Mesenchymal stem cell (in vitro differentiated cells and primary cell): ENCODE results near the gene RNF150.
A peak's percentile ranks its signal among the peaks of the same experiment; 100 is the strongest.

ENCODE experiments used
- DNase-seq: peaks from one replicate; pipeline ENCODE4 v3.0.0-alpha.2; 2013
- H2AFZ ChIP-seq: one replicate; pipeline ENCODE4 v1.6.1; 2013; ENCODE audit warnings: low read depth, mild to moderate bottlenecking, control low read depth, inconsistent platforms, low read length, moderate library complexity
- H2AK5ac ChIP-seq: 2 replicates; pipeline ENCODE4 v1.6.1; 2013; ENCODE audit warnings: low read length, moderate library complexity, mild to moderate bottlenecking, inconsistent platforms; ENCODE audit not compliant: severe bottlenecking
- H2BK120ac ChIP-seq: one replicate; pipeline ENCODE4 v1.6.1; 2013; ENCODE audit warnings: low read depth, mild to moderate bottlenecking, inconsistent platforms, low read length, moderate library complexity
- H2BK12ac ChIP-seq, 2 experiments: one replicate each; pipeline ENCODE4 v1.6.1; 2013; ENCODE audit warnings: inconsistent platforms in 2 of 2, low read length in 2 of 2, mild to moderate bottlenecking in 2 of 2, moderate library complexity in 2 of 2, control low read depth in 1 of 2
- H2BK15ac ChIP-seq: one replicate; pipeline ENCODE4 v1.6.1; 2013; ENCODE audit warnings: mild to moderate bottlenecking, low read depth, inconsistent platforms; ENCODE audit not compliant: poor library complexity, severe bottlenecking
- H2BK5ac ChIP-seq: 2 replicates; pipeline ENCODE4 v1.6.1; 2013; ENCODE audit warnings: low read depth, mild to moderate bottlenecking, low read length, control low read depth, inconsistent platforms; ENCODE audit not compliant: poor library complexity, severe bottlenecking
- H3K14ac ChIP-seq, 2 experiments: one replicate each; pipeline ENCODE4 v1.6.1; 2013; ENCODE audit warnings: inconsistent platforms in 2 of 2, low read length in 2 of 2, control low read depth in 1 of 2, mild to moderate bottlenecking in 1 of 2, moderate library complexity in 1 of 2
- H3K18ac ChIP-seq, 2 experiments: one replicate each; pipeline ENCODE4 v1.6.1; 2013; ENCODE audit warnings: inconsistent platforms in 2 of 2, low read length in 2 of 2, control low read depth in 1 of 2, low read depth in 1 of 2, mild to moderate bottlenecking in 1 of 2
- H3K23ac ChIP-seq, 2 experiments: one replicate each; pipeline ENCODE4 v1.6.1; 2013; ENCODE audit warnings: inconsistent platforms in 2 of 2, low read length in 2 of 2, mild to moderate bottlenecking in 2 of 2, moderate library complexity in 2 of 2, control low read depth in 1 of 2
- H3K27ac ChIP-seq: 2 replicates; pipeline ENCODE4 v1.5.1; 2013; ENCODE audit warnings: mild to moderate bottlenecking, moderate library complexity, low read length, control low read depth, inconsistent platforms; ENCODE audit not compliant: poor library complexity, severe bottlenecking
- H3K27me3 ChIP-seq, 2 experiments: 2 replicates each; pipeline versions ENCODE4 v1.6.1 to v1.7.0; 2013; ENCODE audit warnings: low read length in 2 of 2, mild to moderate bottlenecking in 2 of 2, moderate library complexity in 2 of 2, control low read depth in 1 of 2, inconsistent platforms in 1 of 2; ENCODE audit not compliant: control insufficient read depth in 1 of 2, insufficient read depth in 1 of 2
- H3K36me3 ChIP-seq, 2 experiments: 2 replicates each; pipeline versions ENCODE4 v1.6.1 to v1.7.0; 2013; ENCODE audit warnings: low read length in 2 of 2, control low read depth in 1 of 2, inconsistent platforms in 1 of 2, low read depth in 1 of 2, mild to moderate bottlenecking in 1 of 2; ENCODE audit not compliant: insufficient read depth in 2 of 2, control insufficient read depth in 1 of 2
- H3K4ac ChIP-seq, 2 experiments: one replicate each; pipeline ENCODE4 v1.6.1; 2013; ENCODE audit warnings: inconsistent platforms in 2 of 2, low read length in 2 of 2, mild to moderate bottlenecking in 2 of 2, moderate library complexity in 2 of 2, control low read depth in 1 of 2, low read depth in 1 of 2
- H3K4me1 ChIP-seq: 2 replicates; pipeline ENCODE4 v1.6.1; 2013; ENCODE audit warnings: low read depth, low read length, control low read depth; ENCODE audit not compliant: control insufficient read depth, insufficient read depth
- H3K4me2 ChIP-seq: 2 replicates; pipeline ENCODE4 v1.6.1; 2013; ENCODE audit warnings: low read length, mild to moderate bottlenecking, inconsistent platforms; ENCODE audit not compliant: poor library complexity, severe bottlenecking
- H3K4me3 ChIP-seq, 2 experiments: 2 replicates each; pipeline versions ENCODE4 v1.5.1 to v1.7.0; 2013; ENCODE audit warnings: low read length in 2 of 2, mild to moderate bottlenecking in 2 of 2, control low read depth in 1 of 2, low read depth in 1 of 2; ENCODE audit not compliant: insufficient read depth in 1 of 2
- H3K79me1 ChIP-seq: replicated peaks from 2 replicates; pipeline ENCODE4 v1.6.1; 2013; ENCODE audit warnings: mild to moderate bottlenecking, control low read depth, low read length, inconsistent platforms; ENCODE audit not compliant: poor library complexity, severe bottlenecking
- H3K9ac ChIP-seq: 2 replicates; pipeline ENCODE4 v1.7.0; 2013; ENCODE audit warnings: mild to moderate bottlenecking, low read length, moderate library complexity
- H3K9me3 ChIP-seq: 2 replicates; pipeline ENCODE4 v1.7.0; 2013; ENCODE audit warnings: mild to moderate bottlenecking, low read length; ENCODE audit not compliant: control insufficient read depth
- H4K8ac ChIP-seq: one replicate; pipeline ENCODE4 v1.6.1; 2013; ENCODE audit warnings: inconsistent platforms, mild to moderate bottlenecking, low read length, moderate library complexity
- H4K91ac ChIP-seq: one replicate; pipeline ENCODE4 v1.6.1; 2013; ENCODE audit warnings: mild to moderate bottlenecking, low read length, inconsistent platforms
- WGBS: methylation state at CpG from one replicate; pipeline ENCODE4 v1.1.7; 2013; ENCODE audit warnings: mixed read lengths; 5-methylcytosine and 5-hydroxymethylcytosine counted together

The RNF150 gene

GRCh38 chr4:140858897-140859296 is 274.4 kb downstream of the RNF150 start:
- Histone ChIP-seq H3K23ac (no peak overlapping the region), H3K14ac (no peak overlapping the region), H3K27me3 (peaks cover 0 to 3% of the 10 kb centered on the region in 2 experiments), H3K9ac (no peak overlapping the region), H4K8ac (no peak overlapping the region), H3K18ac (no peak overlapping the region), H3K79me1 (no peaks in the 10 kb centered on the region), H3K36me3 (no peaks in the 10 kb centered on the region), H3K9me3 (no peaks in the 10 kb centered on the region), H2AK5ac (no peak overlapping the region), H3K4me1 (peaks cover 8% of the 10 kb centered on the region), H2AFZ (no peak overlapping the region), H2BK12ac (no peak overlapping the region), H2BK15ac (no peak overlapping the region), H3K4me2 (no peak overlapping the region), H3K4me3 (no peak overlapping the region), H2BK5ac (no peak overlapping the region), H3K27ac (no peak overlapping the region), H2BK120ac (no peak overlapping the region), H4K91ac (no peak overlapping the region), H3K4ac (no peak overlapping the region)
- WGBS, result 12% methylated on average over 3 of the region's 3 CpGs
- DNase-seq, result peak; percentile 38

- H2AK5ac ChIP-seq, result no peak overlapping the region
- H3K4me3 ChIP-seq, result peak overlapping the region in 1 of 2 experiments; percentile 36
- no peaks in the 10 kb centered on the region for H3K9me3 ChIP-seq
- H3K23ac ChIP-seq, result no peak overlapping the region
- 78% methylated on average over 2 of the region's 2 CpGs for WGBS
- H2BK15ac ChIP-seq, result no peak overlapping the region
- DNase-seq, result no peak
- H4K91ac ChIP-seq, result no peak overlapping the region
- peaks cover 0 to 3% of the 10 kb centered on the region in 2 experiments for H3K27me3 ChIP-seq
- H3K4ac ChIP-seq, result no peak overlapping the region
- H3K14ac ChIP-seq, result no peak overlapping the region
- no peaks in the 10 kb centered on the region for H3K79me1 ChIP-seq
- H3K36me3 ChIP-seq, result no peaks in the 10 kb centered on the region
- no peak overlapping the region for H2BK12ac ChIP-seq
- no peak overlapping the region for H4K8ac ChIP-seq
- no peak overlapping the region for H3K4me2 ChIP-seq
- H3K9ac ChIP-seq, result peak overlapping the region; percentile 36
- H2AFZ ChIP-seq, result peak overlapping the region; percentile 31
- H3K4me1 ChIP-seq, result peaks cover 8% of the 10 kb centered on the region
- no peak overlapping the region for H3K27ac ChIP-seq
- no peak overlapping the region for H2BK5ac ChIP-seq
- H2BK120ac ChIP-seq, result no peak overlapping the region
- H3K18ac ChIP-seq, result no peak overlapping the region
Measured at GRCh38 chr4:140857111-140857510, 276.2 kb downstream of the RNF150 start.

- H3K9me3 ChIP-seq, result no peaks in the 10 kb centered on the region
- H2AFZ ChIP-seq, result peak overlapping the region; percentile 31
- no peak overlapping the region for H2BK5ac ChIP-seq
- no peak overlapping the region for H3K4ac ChIP-seq
- 29% methylated on average over 6 of the region's 6 CpGs for WGBS
- no peak overlapping the region for H3K27ac ChIP-seq
- H4K91ac ChIP-seq, result no peak overlapping the region
- DNase-seq, result peak; percentile 36
- no peak overlapping the region for H2BK15ac ChIP-seq
- no peaks in the 10 kb centered on the region for H3K79me1 ChIP-seq
- H4K8ac ChIP-seq, result no peak overlapping the region
- H3K36me3 ChIP-seq, result no peaks in the 10 kb centered on the region
- H3K18ac ChIP-seq, result no peak overlapping the region
- H2BK12ac ChIP-seq, result no peak overlapping the region
- H3K4me1 ChIP-seq, result peaks cover 8% of the 10 kb centered on the region
- no peak overlapping the region for H3K14ac ChIP-seq
- H2AK5ac ChIP-seq, result no peak overlapping the region
- H3K4me2 ChIP-seq, result peak overlapping the region; percentile 17
- peak overlapping the region in 1 of 2 experiments; percentile 36 for H3K4me3 ChIP-seq
- H3K9ac ChIP-seq, result peak overlapping the region; percentile 36
- H3K23ac ChIP-seq, result no peak overlapping the region
- no peak overlapping the region for H2BK120ac ChIP-seq
- H3K27me3 ChIP-seq, result no peaks in the 10 kb centered on the region
Measured at GRCh38 chr4:140856621-140857062, 276.6 kb downstream of the RNF150 start.

GRCh38 chr4:140854168-140854567 is 279.1 kb downstream of the RNF150 start:
- no peak overlapping the region for H3K23ac ChIP-seq
- H3K27ac ChIP-seq, result no peak overlapping the region
- no peak overlapping the region for H3K14ac ChIP-seq
- peak overlapping the region; percentile 0 for H3K9ac ChIP-seq
- no peak for DNase-seq
- H3K4me2 ChIP-seq, result no peak overlapping the region
- no peaks in the 10 kb centered on the region for H3K9me3 ChIP-seq
- no peak overlapping the region for H2BK12ac ChIP-seq
- H2AFZ ChIP-seq, result no peak overlapping the region
- H4K8ac ChIP-seq, result no peak overlapping the region
- H2AK5ac ChIP-seq, result no peak overlapping the region
- H3K79me1 ChIP-seq, result no peaks in the 10 kb centered on the region
- H3K4ac ChIP-seq, result no peak overlapping the region
- H2BK15ac ChIP-seq, result no peak overlapping the region
- H3K4me3 ChIP-seq, result no peak overlapping the region
- 50% methylated on average over 1 of the region's 2 CpGs for WGBS
- H2BK120ac ChIP-seq, result no peak overlapping the region
- H2BK5ac ChIP-seq, result no peak overlapping the region
- H3K18ac ChIP-seq, result no peak overlapping the region
- H4K91ac ChIP-seq, result no peak overlapping the region
- H3K36me3 ChIP-seq, result no peaks in the 10 kb centered on the region
- H3K27me3 ChIP-seq, result no peaks in the 10 kb centered on the region
- peaks cover 8% of the 10 kb centered on the region for H3K4me1 ChIP-seq
